ENCODE measurements around the gene PARD3B. TPM values are rescaled to one million over a fixed set of nuclear protein-coding genes. Genes with fewer than 3 reads are reported as not detected.

The PARD3B gene
- total RNA-seq, 1 experiment from 2014 or later: 6.4 TPM

- WGBS (ENCODE audit: extremely low coverage, insufficient read length, low lambda C conversion rate): no CpG with 5 or more reads among the region's 4 CpGs
- Histone ChIP-seq H3K18ac (ENCODE audit: insufficient read length, low read depth, low read length) (no peak overlapping the region), H3K9ac (ENCODE audit: extremely low read depth, insufficient read length, low read length) (no peak overlapping the region), H4K8ac (replicated peaks; ENCODE audit: insufficient read length, low read depth, low read length) (no peak overlapping the region), H2AK5ac (ENCODE audit: insufficient read length, low read length) (no peak overlapping the region), H3K56ac (ENCODE audit: insufficient read length, low read depth, low read length) (no peak overlapping the region), H3K4me2 (ENCODE audit: insufficient read depth, insufficient read length, low read length) (no peak overlapping the region), H2AFZ (ENCODE audit: low read length) (no peak overlapping the region), H2BK15ac (ENCODE audit: low read depth, low read length) (no peak overlapping the region), H4K5ac (ENCODE audit: insufficient read length, low read depth, low read length) (no peak overlapping the region), H4K91ac (ENCODE audit: insufficient read length, low read depth, low read length) (no peak overlapping the region), H3K79me1 (ENCODE audit: insufficient read depth, low read depth, low read length, poor library complexity, severe bottlenecking) (no peaks in the 10 kb centered on the region), H2BK120ac (ENCODE audit: low read depth, low read length, poor library complexity, severe bottlenecking) (no peak overlapping the region), H3K14ac (ENCODE audit: insufficient read depth, low read length) (no peak overlapping the region), H3K9me3 (ENCODE audit: control insufficient read depth, low read depth, low read length) (no peaks in the 10 kb centered on the region), H3K27me3 (ENCODE audit: insufficient read depth, low read length) (no peaks in the 10 kb centered on the region), H3K27ac (ENCODE audit: insufficient read length, low read depth, low read length) (no peak overlapping the region), H3K4me1 (ENCODE audit: insufficient read depth, low read length) (peaks cover under 1% of the 10 kb centered on the region; the same call in 1 of the 2 replicates), H3K4ac (ENCODE audit: low read depth, low read length) (no peak overlapping the region), H3K23ac (ENCODE audit: insufficient read length, low read depth, low read length) (no peak overlapping the region), H2BK12ac (ENCODE audit: insufficient read length, low read depth, low read length) (no peak overlapping the region), H3K79me2 (ENCODE audit: insufficient read depth, low read length) (no peaks in the 10 kb centered on the region), H3K23me2 (ENCODE audit: insufficient read length, low read depth, low read length, poor library complexity, severe bottlenecking) (no peaks in the 10 kb centered on the region), H3T11ph (ENCODE audit: low read length) (no peak overlapping the region), H2BK5ac (ENCODE audit: insufficient read length, low read length) (no peak overlapping the region), H2BK20ac (ENCODE audit: low read depth, low read length, poor library complexity, severe bottlenecking) (no peak overlapping the region), H4K20me1 (ENCODE audit: control insufficient read depth, insufficient read depth, insufficient read length) (no peaks in the 10 kb centered on the region)
- Mint-ChIP-seq H3K27me3 (ENCODE audit: low read depth) (no peaks in the 10 kb centered on the region), H3K27ac (peak overlapping the region in 2 of 3 experiments; percentile 20 to 46; a peak in 3 of 7 replicates), H3K4me3 (no peak overlapping the region), H3K4me1 (peaks cover 4 to 6% of the 10 kb centered on the region in 2 experiments), H3K9me3 (no peaks in the 10 kb centered on the region), H3K36me3 (ENCODE audit: insufficient read depth in 1 of 3, low read depth in 3 of 3) (no peaks in the 10 kb centered on the region)
- no peak for DNase-seq
- no peak for TF ChIP-seq CTCF (conservative IDR thresholded peaks at IDR 0.05)
Observed at GRCh38 chr2:205175831-205176230, 630.6 kb downstream of the PARD3B start.

Data from H9 (cell line).